GM18508 (cell line): Measurements from ENCODE around the gene VWA3B.
"Not testable (repeated sequence)": the region's sequence is repeated elsewhere in the genome, so short reads cannot be mapped to it uniquely, and the experiment has no call there.

Experiments used
- ATAC-seq: cut with Tn5 transposase; IDR thresholded peaks from one replicate; pipeline ENCODE4 v1.9.1; 2021; ENCODE audit warnings: moderate number of reproducible peaks; ENCODE audit not compliant: insufficient read depth, unreplicated experiment

Gene VWA3B

DNA sequence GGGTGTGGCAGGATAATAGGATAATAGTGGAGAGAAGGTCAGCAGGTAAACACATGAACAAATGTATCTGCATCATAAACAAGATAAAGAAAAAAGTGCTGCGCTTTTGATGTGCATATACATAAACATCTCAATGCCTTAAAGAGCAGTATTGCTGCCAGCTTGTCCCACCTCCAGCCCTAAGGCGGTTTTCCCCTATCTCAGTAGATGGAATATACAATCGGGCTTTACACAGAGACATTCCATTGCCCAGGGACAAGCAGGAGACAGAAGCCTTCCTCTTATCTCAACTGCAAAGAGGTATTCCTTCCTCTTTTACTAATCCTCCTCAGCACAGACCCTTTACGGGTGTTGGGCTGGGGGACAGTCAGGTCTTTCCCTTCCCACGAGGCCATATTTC, 43.1 kb downstream of the VWA3B start:
- ATAC-seq, result not testable (repeated sequence)

DNA sequence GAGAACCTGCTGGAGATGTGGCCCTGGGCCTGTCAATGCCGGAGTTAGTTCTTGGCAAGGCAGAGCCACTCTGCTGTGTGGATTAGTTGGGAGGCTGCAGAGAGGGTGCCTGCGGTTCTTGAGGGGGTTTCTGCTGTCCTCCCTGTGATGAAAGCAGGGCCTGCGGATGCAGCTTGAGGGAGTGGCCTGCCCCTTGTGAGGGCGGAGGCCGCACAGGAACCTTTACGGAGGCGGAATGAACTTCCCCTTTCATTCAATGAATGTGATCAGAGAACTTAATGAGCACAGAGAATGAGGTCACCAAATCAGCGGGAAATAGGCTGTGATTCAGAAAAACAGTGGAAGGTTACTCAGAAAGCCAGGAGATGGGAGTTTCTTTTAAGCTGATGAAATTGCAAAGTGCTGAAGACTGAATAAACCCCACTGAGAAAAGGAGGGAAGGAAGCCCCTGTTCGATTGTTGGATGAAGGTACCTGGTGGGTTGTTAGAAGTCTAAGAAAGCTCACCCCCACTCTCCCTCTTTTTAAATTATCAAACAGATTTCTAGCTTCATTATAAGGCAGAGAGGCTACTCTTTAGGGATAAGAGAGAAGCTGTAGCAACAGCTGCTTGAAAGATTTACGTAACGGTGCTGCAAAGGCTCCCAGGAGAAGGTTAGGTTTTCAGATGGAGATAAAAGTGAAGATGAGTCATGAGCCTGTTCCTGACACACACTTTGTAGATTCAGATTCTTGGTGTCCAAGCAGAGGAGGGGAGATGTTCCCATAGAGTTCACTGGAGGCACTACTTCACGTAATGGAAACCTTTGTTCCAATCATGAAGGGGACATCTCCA, 47.4 kb downstream of the VWA3B start:
- no peak for ATAC-seq

DNA sequence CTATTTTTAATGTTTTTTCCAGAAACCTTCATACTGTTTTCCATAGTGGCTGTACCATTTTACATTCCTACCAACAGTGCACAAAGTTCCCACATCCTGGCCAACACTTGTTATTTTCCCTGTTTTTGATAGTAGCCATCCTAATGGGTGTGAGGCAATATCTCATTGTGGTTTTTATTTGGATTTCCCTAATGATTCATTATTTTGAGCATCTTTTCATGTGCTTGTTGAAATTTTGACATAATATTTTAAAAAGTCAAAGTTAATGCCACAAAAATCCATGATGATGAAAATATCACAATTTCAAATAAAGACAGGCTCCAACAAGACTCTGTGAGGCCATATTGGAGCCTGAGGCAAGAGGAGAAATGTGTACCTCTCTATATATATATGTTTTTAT, 50.2 kb downstream of the VWA3B start:
- ATAC-seq, result no peak

DNA sequence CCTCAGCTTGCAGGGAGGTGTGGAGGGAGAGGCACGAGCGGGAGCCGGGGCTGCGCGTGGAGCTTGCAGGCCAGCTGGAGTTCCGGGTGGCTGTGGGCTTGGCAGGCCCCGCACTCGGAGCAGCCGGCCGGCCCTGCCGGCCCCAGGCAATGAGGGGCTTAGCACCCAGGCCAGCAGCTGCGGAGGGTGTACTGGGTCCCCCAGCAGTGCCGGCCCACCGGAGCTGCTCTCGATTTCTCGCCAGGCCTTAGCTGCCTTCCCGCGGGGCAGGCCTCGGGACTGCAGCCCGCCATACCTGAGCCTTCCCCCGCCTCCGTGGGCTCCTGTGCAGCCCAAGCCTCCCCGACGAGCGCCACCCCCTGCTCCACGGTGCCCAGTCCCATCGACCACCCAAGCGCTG, 52.0 kb downstream of the VWA3B start:
- ATAC-seq, result not testable (repeated sequence)

DNA sequence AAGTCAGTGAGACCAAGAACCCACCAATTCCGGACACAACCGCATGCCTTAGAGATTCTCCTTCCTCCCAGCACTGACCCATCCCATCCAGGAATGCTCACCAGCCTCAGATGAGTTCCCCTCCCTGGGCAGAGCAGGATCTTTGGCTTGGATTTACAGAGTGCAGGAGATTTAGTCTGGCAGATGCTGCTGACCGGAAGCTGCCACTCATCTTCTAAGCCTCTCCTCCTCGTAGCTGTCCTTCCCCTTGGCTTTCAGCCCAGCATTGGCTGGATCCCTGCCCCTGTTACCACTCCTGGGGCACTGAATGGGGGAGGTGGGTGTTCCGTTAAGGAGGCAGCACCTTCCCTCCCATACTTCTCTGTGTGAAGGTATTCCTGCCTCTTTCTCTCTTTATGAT, 53.2 kb downstream of the VWA3B start:
- ATAC-seq, result no peak

DNA sequence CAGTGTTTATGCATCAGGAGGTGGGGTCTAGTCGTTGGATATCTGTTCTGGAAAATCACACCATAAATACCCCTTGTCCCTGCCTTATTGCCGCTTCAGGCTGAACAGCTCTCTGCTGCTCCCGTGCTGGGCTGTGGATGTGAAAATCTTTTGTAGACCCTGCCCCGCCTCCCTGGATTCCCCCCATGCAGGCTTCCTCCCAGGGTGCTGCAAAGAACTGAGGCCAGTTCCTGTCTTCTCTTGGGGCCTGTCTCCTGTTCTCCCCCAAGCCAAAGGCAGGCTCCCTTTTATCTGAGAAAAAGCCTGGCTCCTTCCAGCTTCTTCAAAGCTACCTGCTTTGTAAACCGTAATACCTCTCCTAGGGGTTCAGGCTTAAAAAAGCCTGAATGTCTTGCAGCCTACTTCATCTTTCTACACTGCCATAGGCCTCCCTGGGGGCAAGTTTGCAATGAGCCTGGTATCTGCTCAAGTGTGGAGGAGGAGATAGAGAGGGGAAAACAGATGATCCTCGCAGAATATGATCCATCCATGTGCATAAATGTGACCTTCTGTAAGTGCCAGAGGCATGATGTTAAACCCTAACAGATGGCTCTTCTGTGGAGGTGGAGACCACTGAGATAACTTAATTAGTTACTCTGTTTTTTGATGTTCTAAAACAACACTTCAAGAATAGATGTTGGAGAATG, 55.3 kb downstream of the VWA3B start:
- no peak for ATAC-seq

DNA sequence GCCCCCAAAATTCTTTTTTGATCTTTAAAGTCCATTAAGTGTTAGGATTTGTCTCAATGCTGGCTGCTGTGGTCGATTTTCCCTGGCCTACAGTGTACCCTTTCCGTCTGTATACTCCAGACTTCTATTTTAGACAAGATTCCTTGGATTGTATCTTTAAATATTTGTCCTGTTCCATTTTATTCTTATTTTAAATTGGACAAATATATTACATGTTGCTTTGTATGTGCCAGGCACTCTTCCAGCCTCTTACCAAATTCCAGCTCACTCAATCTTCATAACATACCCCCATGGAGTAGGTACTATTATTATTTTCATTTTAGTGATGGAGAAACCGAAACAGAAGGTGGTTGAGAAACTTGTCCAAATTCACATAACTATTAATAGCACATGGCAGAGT, 58.1 kb downstream of the VWA3B start:
- no peak for ATAC-seq

DNA sequence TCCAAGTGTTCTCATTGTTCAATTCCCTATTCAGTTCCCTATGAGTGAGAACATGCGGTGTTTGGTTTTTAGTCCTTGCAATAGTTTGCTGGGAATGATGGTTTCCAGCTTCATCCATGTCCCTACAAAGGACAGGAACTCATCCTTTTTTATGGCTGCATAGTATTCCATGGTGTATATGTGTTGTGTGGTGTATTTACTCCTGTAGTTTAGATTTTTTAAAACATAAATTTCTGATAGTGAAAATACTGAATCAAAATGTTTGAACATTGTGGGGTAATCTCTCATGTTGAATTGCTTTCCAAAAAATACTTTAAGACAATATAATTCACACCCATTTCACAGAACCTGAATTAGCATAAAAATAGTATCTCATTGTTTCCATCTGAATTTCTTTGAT, 60.9 kb downstream of the VWA3B start:
- ATAC-seq, result not testable (repeated sequence)

DNA sequence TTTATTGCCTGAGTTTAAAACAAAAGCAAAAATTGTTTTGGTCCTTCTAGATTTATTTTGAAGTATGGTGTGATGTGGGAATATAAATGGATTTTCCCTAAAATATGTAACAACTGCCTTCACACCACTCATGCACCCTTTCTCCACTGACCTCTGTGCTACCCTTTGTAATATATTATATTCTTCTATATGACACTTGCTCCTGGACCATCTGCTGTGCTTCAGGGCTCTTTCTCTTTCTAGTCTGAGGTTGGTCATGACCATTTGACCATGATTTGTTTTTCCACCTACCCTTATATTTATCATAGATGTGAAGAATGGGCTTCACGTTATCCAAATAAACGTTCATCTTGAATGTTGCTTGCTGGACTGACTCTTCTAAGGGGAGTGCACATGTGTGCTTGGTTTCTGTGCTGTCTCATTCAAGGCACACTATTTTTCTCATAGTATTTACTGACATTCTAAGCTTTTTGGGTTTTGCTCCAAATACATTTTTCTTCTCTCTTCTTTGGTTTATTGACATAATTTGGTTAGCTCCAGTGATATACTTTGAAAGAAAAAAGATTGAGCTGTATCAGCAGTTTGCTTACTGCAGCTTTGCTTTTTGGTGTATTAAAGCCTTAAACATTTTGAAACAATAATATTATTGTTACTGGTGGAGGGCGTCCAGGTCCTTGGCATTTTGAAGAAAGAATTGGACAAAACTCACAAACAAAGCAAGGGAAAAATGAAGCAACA, 61.8 kb downstream of the VWA3B start:
- no peak for ATAC-seq

DNA sequence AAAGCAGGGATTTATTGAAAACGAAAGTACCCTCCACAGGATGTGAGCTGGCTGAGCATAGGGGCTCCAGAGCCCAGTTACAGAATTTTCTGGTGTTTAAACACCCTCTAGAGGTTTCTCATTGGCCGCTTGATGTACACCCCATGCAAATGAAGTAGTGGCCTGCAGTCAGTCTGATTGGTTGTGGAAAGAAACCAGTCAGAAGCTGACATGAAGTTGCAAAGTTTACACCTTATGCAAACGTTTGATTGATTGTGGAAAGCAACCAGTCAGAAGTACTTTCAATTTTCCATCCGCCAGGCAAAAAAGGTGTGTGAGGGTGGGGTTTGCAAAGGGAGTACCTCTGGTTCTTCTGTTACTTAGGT, 62.3 kb downstream of the VWA3B start:
- no peak for ATAC-seq

DNA sequence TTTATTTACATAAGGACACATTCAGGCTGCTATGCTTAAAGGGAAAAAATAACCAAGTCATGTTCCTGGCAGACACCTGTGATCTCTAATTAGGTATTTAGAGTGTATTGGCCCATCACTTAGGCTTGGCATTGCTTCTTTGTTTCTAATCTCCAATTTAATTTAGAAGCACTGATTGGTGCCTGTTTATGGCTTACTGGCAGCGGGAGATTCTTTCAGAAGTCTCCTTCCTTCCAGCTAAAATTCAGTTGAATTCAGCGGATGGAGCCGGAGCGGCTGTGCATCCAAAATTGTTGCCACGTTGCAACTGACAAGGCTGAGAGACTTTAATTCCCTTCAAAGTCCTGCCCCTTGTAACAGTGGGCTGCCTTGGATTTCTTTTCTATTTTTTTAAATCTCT, 66.5 kb downstream of the VWA3B start:
- ATAC-seq, result no peak

DNA sequence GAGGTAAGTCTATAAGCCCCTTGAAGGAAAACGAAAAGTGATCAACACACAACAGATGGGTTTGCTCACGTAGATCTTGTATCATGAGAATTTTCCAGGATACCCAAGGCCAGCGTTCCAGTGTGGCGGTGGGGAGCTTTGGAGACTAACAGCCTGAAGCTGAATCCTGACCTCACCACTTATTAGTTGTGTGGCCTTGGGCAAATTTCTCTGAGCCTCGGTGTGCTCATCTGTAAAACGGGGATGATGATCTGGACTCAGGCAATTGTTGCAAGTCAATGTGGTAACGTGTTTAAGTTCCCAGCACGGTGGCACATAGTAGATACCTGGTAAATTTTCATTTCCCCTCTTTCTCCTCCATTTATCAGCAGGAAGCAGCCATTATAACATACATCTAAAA, 68.3 kb downstream of the VWA3B start:
- no peak for ATAC-seq

DNA sequence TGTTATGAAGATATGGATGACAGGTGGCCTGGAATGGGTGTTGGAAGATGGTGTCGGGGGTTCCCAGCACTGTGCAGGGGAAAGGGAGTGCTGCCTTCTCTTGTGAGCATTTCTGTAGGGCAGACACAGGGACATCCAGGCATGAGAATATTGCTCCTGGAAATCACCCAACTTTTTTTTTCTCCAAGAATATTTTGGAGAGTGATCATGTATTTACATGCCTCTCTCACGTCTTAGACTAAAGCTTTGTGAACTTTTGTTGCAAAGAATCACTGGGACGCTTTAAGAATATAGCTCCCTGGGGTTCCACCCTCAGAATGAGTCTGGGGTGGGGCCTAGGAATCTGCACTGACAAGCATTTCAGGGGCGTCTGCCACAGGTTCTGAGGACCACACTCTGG, 68.7 kb downstream of the VWA3B start:
- no peak for ATAC-seq

DNA sequence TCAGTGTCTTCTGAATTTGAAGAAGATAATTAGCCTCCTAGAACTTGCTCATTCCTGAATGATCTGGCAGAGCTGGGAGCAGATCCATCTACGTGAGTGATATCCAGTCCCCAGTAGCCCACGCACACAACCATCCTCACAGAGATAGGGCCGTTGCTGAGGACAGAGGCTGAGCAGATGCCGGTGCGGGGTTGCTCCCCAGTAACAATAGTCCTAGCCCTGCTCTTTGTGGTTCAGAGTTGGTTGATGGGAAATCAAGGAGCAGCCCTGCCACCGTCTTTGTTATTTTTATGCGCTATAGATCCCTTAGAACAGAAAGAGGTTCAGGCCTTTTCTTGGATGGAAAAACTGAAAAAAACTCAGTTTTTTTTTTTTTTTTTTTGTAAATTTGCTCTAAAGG, 69.3 kb downstream of the VWA3B start:
- no peak for ATAC-seq

DNA sequence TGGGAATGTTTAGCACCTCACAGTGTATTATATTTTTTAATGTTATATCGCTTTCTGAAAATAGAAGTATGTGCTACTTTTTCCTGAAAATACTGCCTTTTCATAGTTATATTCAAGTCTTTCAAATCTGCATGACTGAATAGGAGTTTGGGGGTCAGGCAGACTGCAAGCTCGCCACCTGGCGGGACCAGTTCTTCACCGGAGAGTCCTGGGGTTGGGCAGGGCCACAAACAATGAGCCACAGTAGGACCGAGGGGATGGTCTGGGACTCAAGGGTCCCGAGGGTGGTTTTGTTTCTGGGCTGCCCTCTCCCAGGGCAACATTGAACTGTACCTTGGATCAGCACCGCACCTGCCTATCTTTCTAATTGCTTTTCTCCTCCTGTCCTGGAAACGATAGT, 70.6 kb downstream of the VWA3B start:
- ATAC-seq, result no peak

DNA sequence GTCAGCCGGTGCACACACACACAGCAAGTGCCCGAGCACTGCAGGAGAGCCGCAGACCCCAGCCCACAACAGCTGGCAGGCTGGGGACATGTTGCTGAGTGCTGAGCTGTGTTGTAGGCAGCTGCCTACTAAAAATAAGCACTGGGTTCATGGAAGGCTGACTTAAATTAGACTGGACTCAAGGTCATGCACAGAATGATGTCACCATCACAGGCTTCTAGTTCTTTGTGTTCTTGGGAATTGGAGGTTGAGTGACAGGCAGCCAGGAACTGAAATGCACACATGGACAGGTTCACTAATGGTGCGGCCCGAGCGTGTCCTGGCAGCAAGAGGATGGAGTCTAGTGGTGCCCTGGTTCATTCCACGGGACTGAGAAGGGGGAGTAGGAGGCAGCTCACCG, 71.3 kb downstream of the VWA3B start:
- ATAC-seq, result no peak

DNA sequence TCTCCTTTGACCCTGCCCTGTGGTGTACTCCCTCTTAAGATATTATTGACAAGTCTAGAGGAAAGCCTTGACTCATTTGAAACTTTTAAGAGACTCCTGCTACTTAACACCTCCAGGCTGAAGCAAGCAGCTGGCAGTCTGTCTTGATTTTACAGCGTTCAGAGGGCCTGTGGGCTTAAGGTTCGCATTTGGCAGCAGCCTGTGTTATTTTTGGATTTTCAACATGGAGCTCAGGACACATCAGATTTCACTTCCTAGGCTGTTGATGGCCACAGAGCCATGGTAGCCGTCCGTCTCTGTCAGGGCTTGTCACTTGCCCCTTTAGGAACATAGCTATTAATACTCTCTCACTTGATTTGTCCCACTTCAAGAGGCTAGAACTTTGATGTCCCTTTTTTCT, 73.6 kb downstream of the VWA3B start:
- ATAC-seq, result no peak

DNA sequence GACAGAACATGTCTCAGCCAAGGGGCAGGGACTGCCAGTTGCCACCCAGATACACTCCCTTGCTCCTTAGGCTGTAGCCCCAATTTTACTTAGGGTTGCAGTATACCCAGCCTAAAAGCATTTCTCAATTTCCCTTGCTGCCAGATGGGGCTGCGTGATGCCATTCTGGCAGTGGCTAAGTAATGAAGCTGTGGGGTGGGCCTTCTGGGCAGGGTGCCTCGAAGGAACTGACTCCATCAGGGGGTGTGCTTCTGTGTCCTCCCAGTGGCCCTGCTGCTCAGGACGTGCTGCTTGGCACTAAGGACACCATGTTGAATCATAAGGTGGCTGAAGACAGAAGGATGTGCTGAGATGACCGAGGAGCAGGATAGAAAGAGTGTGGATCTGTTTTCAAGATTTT, 74.2 kb downstream of the VWA3B start:
- ATAC-seq, result no peak

DNA sequence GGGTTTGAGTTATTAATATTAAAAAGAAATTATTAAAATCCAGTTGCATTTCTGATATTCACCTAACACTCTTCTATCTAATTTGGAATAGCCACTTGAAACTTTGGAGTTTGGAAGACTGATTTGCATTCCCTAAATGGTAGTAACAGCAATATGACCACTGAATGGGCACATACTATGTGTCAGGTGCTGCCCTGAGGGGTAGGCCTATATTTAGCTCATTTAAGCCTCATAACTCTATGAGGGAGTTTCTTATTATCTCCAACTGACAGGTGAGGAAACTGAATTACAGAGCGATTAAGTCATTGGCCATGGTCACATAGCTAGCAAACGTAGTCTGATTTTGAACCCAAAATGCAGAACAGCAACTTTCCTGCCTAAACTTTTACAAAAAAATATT, 77.3 kb downstream of the VWA3B start:
- no peak for ATAC-seq

DNA sequence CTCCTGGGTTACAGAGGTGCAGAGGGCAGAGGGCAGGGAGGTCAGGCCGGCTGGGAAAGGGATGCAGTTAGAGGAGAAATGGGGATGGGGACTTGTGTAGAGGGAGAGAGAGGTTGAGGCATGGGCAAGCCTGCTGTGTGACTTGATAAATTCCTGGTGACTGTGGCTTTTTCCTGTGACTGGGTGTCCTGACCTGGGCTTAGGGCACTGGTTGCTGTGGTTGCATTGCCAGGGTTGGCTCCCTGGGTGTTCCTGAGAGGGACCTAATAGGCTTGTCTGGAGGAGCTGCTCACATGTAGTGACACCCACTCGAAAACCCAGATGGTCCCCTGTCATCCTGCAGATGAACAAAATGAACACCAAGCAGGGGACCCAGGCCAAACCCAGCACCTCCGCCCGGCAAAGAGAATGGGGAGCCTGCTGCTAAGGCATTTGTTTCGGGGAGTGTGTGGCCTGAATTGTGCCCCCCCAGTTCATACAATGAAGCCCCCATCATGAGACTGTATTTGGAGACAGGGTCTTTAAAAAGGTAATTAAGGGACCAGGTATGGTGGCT, 78.6 kb downstream of the VWA3B start:
- ATAC-seq, result no peak

DNA sequence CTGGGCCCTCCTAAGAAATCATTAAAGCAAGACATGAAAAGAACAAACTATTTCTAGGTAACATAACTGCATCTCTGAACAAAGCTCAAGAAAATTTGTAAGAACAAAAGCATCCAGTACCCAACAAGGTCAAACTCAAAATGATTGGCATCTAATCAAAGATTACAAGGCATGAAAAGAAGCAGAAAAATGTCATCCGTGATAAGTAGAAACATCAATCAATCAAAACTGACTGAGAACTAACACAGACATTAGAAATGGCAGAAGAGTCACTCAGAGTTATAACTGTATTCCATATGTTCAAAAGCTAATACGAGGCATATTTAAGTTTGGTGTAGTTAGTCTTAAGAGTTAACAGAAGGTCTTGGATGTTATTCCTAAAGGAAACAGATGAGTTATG, 80.9 kb downstream of the VWA3B start:
- ATAC-seq, result no peak
